HepG2 (cell line): Measurements from ENCODE around the gene HECTD4. TPM values are rescaled to one million over a fixed set of nuclear protein-coding genes. Genes with fewer than 3 reads are reported as not detected.

Experiments
- ATAC-seq: fragments of 200-7000 bp; cut with Tn5 transposase; 3 replicates; pipeline ENCODE4 v1.9.1; 2020; ENCODE audit warnings: mild to moderate bottlenecking, moderate library complexity
- BruUV-seq: library from RNA; stranded (reverse); fragments of 400-500 nt; replicated peaks from 2 replicates; lab custom pipeline; 2021; lab: Mats Ljungman, UMichigan
- CTCF ChIA-PET: fragments of 300-600 bp; formaldehyde crosslinking; extraction: SDS; loops from one replicate; lab custom pipeline; 2021; ENCODE audit warnings: low total read pairs, inconsistent platforms, low intra/inter-chr PET ratio; lab: Yijun Ruan, JAX
- POLR2A ChIA-PET: fragments of 350-600 bp; sonication (Branson Sonifier 250); formaldehyde crosslinking; loops from one replicate; lab custom pipeline; 2020; ENCODE audit warnings: antibody characterized with exemption, inconsistent platforms; lab: Yijun Ruan, JAX
- DNase-seq: peaks from one replicate; pipeline ENCODE4 v3.0.0-alpha.2; 2015; ENCODE audit warnings: low spot score
- FAIRE-seq: peaks from 3 replicates; lab custom pipeline; 2011; peaks lifted over from hg19 to GRCh38; lab: Jason Lieb, UNC
- H2AFZ ChIP-seq: one replicate; pipeline ENCODE4 v1.6.1; 2011; ENCODE audit warnings: low read length, inconsistent platforms
- H3K27ac ChIP-seq: fragments of 300-600 bp; 3 replicates; pipeline ENCODE4 v1.8.0; 2011; ENCODE audit warnings: mixed run types, mild to moderate bottlenecking, mixed read lengths, low read length, inconsistent platforms; ENCODE audit not compliant: insufficient read depth; ENCODE audit errors: extremely low read length
- H3K27me3 ChIP-seq, 2 experiments: fragments of 200-600 bp in 1 of 2; 2 replicates in 1 of 2; 3 replicates in 1 of 2; pipeline versions ENCODE4 v1.6.0 to v1.8.0; 2011; ENCODE audit warnings: low read length in 2 of 2, mild to moderate bottlenecking in 2 of 2, moderate library complexity in 2 of 2, inconsistent platforms in 1 of 2; ENCODE audit not compliant: insufficient read depth in 2 of 2, control insufficient read depth in 1 of 2
- H3K36me3 ChIP-seq, 2 experiments: fragments of 200-600 bp in 1 of 2; replicated peaks in 1 of 2; 2 replicates in 1 of 2; 3 replicates in 1 of 2; pipeline versions ENCODE4 v1.5.1 to v1.8.0; 2011; ENCODE audit warnings: low read length in 2 of 2, inconsistent platforms in 1 of 2; ENCODE audit not compliant: insufficient read depth in 2 of 2, control insufficient read depth in 1 of 2
- H3K4me1 ChIP-seq: 2 replicates; pipeline ENCODE4 v1.5.1; 2012; ENCODE audit warnings: low read length, inconsistent platforms; ENCODE audit not compliant: insufficient read depth
- H3K4me2 ChIP-seq: 2 replicates; pipeline ENCODE4 v1.6.0; 2011; ENCODE audit warnings: low read depth, low read length, inconsistent platforms
- H3K4me3 ChIP-seq, 3 experiments: fragments of 200-600 bp in 1 of 3; sonication (generic), shearing (Covaris generic) in 1 of 3; replicated peaks in 1 of 3; 2 replicates each; pipeline ENCODE4 v1.5.1; 2011 to 2016; ENCODE audit warnings: low read length in 3 of 3, inconsistent platforms in 2 of 3, low read depth in 2 of 3, mild to moderate bottlenecking in 2 of 3, control low read depth in 1 of 3, mixed read lengths in 1 of 3; ENCODE audit not compliant: insufficient read depth in 1 of 3
- H3K79me2 ChIP-seq: one replicate; pipeline ENCODE4 v1.6.1; 2011; ENCODE audit warnings: low read length, inconsistent platforms; ENCODE audit not compliant: insufficient read depth
- H3K9ac ChIP-seq: 2 replicates; pipeline ENCODE4 v1.6.0; 2011; ENCODE audit warnings: mild to moderate bottlenecking, low read depth, low read length, inconsistent platforms; ENCODE audit not compliant: insufficient read depth
- H3K9me3 ChIP-seq: 2 replicates; pipeline ENCODE4 v1.5.1; 2012; ENCODE audit warnings: mild to moderate bottlenecking, low read length
- H4K20me1 ChIP-seq: 2 replicates; pipeline ENCODE4 v1.6.0; 2011; ENCODE audit warnings: inconsistent platforms, mild to moderate bottlenecking, low read length, moderate library complexity; ENCODE audit not compliant: insufficient read depth
- CREB1 ChIP-seq, 2 experiments: fragments of 450-650 bp in 1 of 2; IDR thresholded peaks; 2 replicates each; pipeline ENCODE4 v1.6.1; 2016 to 2017; ENCODE audit warnings: control low read depth in 1 of 2, mild to moderate bottlenecking in 1 of 2, missing compliant biosample characterization in 1 of 2, missing genetic modification characterization in 1 of 2
- MAF1 ChIP-seq: sonication (generic); formaldehyde crosslinking; IDR thresholded peaks from 2 replicates; pipeline ENCODE4 v1.5.0; 2020; ENCODE audit warnings: missing genetic modification reagents, borderline replicate concordance
- SALL1 ChIP-seq: sonication (generic); formaldehyde crosslinking; IDR thresholded peaks from 2 replicates; pipeline ENCODE4 v1.8.0; 2022; ENCODE audit warnings: mild to moderate bottlenecking, missing genetic modification reagents
- SKI ChIP-seq: fragments of 450-650 bp; IDR thresholded peaks from one replicate; pipeline ENCODE4 v1.6.1; 2018; ENCODE audit warnings: mild to moderate bottlenecking; ENCODE audit not compliant: partially characterized antibody
- ZNF292 ChIP-seq: sonication (generic); formaldehyde crosslinking; IDR thresholded peaks from 2 replicates; pipeline ENCODE4 v1.8.1; 2022; ENCODE audit warnings: mild to moderate bottlenecking, low read depth, missing genetic modification reagents, borderline replicate concordance
- ZNF343 ChIP-seq: sonication (generic); formaldehyde crosslinking; IDR thresholded peaks from 2 replicates; pipeline ENCODE4 v1.4.0; 2020; ENCODE audit warnings: mild to moderate bottlenecking, missing genetic modification reagents
- ZNF530 ChIP-seq: sonication (generic); formaldehyde crosslinking; IDR thresholded peaks from 2 replicates; pipeline ENCODE4 v1.5.0; 2020; ENCODE audit warnings: low read depth, mild to moderate bottlenecking, missing genetic modification reagents
- ZSCAN30 ChIP-seq: sonication (generic); formaldehyde crosslinking; IDR thresholded peaks from 2 replicates; pipeline ENCODE4 v1.5.0; 2020; ENCODE audit warnings: mild to moderate bottlenecking, missing genetic modification reagents
- WGBS: methylation state at CpG from one replicate; pipeline ENCODE4 v1.1.6; 2017; ENCODE audit warnings: low lambda C conversion rate; 5-methylcytosine and 5-hydroxymethylcytosine counted together
- in situ Hi-C: cut with HindIII; loops from 2 replicates; pipeline ENCODE4 v1.10.0; 2017; ENCODE audit warnings: low pct_unique_long_range_greater_than_20kb; ENCODE audit not compliant: extremely low pct_ligation_motif_present
- intact Hi-C: fragments of 100-400 bp; cut with micrococcal nuclease; formaldehyde crosslinking; loops from one replicate; pipeline ENCODE4 v1.10.0; 2022; ENCODE audit not compliant: unreplicated experiment
- polyA plus RNA-seq, 8 experiments: library from polyadenylated mRNA; depleted of rRNA in 3 of 8; stranded (reverse) in 7 of 8; unstranded in 1 of 8; fragments of >200 nt; fragmentation: Illumina TruSeq in 4 of 8; extraction: Trizol in 4 of 8; gene quantifications; 2 replicates each; pipeline versions ENCODE4 v1.2.1 to v1.2.3, GENCODE V29; 2011 to 2016; ENCODE audit warnings: low read depth in 4 of 8, missing spikeins in 1 of 8, mixed read lengths in 1 of 8; ENCODE audit not compliant: insufficient read depth in 1 of 8
- total RNA-seq, 5 experiments: library from RNA; depleted of rRNA; stranded (reverse); fragments of >200 nt; fragmentation: Illumina TruSeq; extraction: Trizol; gene quantifications; 2 replicates each; pipeline ENCODE4 v1.2.3, GENCODE V29; 2016; ENCODE audit warnings: low read depth in 1 of 5
- TF ChIP-seq, protein P1 (sequence below): IDR thresholded peaks from 2 replicates; pipeline ENCODE4 v1.6.1; 2016; ENCODE audit warnings: low read depth, borderline replicate concordance
- TF ChIP-seq, protein P2 (sequence below): sonication (generic); formaldehyde crosslinking; IDR thresholded peaks from 2 replicates; pipeline ENCODE4 v1.4.0; 2020; ENCODE audit warnings: missing genetic modification reagents, borderline replicate concordance
- TF ChIP-seq, protein P3 (sequence below): sonication (generic); formaldehyde crosslinking; IDR thresholded peaks from 2 replicates; pipeline ENCODE4 v1.5.0; 2020; ENCODE audit warnings: missing genetic modification reagents
- TF ChIP-seq, protein P4 (sequence below): sonication (generic); formaldehyde crosslinking; IDR thresholded peaks from 2 replicates; pipeline ENCODE4 v1.5.0; 2020; ENCODE audit warnings: missing genetic modification reagents
- TF ChIP-seq, protein P5 (sequence below): sonication (generic); formaldehyde crosslinking; conservative IDR thresholded peaks from 2 replicates; pipeline ENCODE4 v1.4.0; 2020; ENCODE audit warnings: mild to moderate bottlenecking, missing genetic modification reagents, moderate library complexity

The HECTD4 gene
- total and polyA plus RNA-seq, 2 of the 13 experiments (the other 11 are each of a cell fraction or from before 2014, with no cell fraction given) = 9.0 to 11.4 TPM

DNA sequence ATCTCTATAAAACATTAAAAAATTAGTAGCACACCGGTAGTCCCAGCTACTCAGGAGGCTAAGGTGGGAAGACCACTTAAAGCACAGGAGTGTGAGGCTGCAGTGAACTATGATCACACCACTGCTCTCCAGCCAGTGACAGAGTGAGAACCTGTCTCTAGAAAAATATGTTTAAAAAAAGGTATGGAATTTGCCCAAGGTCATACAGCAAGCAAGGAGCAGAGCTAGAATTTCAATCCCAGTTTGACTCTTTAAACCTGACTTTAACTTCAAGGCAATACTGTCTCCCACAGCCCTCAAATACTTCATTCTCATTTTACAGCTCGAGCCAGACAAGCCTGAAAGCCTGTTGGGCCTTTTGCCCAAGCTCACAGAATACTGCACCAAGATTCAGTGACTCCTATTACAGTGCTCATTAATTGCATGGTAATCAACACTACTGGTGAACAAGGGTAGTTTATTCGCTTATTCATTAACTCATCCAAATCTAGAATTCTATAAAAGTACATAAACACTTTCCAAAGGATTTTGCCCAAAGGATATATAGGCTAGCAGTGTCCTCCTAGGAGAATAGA is 8.0 kb downstream of the HECTD4 start:
- Histone ChIP-seq H2AFZ (no peak overlapping the region), H3K9me3 (no peaks in the 10 kb centered on the region), H3K4me2 (peak overlapping the region; percentile 18; the same call in 1 of the 2 replicates), H3K9ac (peak overlapping the region; percentile 29; the same call in 1 of the 2 replicates), H3K79me2 (peaks cover 45% of the 10 kb centered on the region), H3K36me3 (no peaks in the 10 kb centered on the region), H3K4me1 (peaks cover 32% of the 10 kb centered on the region), H3K4me3 (no peak overlapping the region), H3K27me3 (no peaks in the 10 kb centered on the region), H4K20me1 (peaks cover 9% of the 10 kb centered on the region; the same call in 1 of the 2 replicates), H3K27ac (peak overlapping the region; percentile 7)
- ChIA-PET POLR2A (no interaction called here), CTCF (no interaction called here)
- FAIRE-seq = no peak
- no peak for DNase-seq
- BruUV-seq = no TSS peak
- peak; percentile 57; the same call in 2 of the 3 replicates for ATAC-seq
- intact Hi-C loops (no loop called here), in situ Hi-C loops (no loop called here)
- 71% methylated on average over 3 of the region's 3 CpGs for WGBS
- TF ChIP-seq SKI = no peak
- TF ChIP-seq, protein P1, sequence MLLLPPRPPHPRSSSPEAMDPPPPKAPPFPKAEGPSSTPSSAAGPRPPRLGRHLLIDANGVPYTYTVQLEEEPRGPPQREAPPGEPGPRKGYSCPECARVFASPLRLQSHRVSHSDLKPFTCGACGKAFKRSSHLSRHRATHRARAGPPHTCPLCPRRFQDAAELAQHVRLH (CRISPR knock-in tag) = no peak
- TF ChIP-seq, protein P2, sequence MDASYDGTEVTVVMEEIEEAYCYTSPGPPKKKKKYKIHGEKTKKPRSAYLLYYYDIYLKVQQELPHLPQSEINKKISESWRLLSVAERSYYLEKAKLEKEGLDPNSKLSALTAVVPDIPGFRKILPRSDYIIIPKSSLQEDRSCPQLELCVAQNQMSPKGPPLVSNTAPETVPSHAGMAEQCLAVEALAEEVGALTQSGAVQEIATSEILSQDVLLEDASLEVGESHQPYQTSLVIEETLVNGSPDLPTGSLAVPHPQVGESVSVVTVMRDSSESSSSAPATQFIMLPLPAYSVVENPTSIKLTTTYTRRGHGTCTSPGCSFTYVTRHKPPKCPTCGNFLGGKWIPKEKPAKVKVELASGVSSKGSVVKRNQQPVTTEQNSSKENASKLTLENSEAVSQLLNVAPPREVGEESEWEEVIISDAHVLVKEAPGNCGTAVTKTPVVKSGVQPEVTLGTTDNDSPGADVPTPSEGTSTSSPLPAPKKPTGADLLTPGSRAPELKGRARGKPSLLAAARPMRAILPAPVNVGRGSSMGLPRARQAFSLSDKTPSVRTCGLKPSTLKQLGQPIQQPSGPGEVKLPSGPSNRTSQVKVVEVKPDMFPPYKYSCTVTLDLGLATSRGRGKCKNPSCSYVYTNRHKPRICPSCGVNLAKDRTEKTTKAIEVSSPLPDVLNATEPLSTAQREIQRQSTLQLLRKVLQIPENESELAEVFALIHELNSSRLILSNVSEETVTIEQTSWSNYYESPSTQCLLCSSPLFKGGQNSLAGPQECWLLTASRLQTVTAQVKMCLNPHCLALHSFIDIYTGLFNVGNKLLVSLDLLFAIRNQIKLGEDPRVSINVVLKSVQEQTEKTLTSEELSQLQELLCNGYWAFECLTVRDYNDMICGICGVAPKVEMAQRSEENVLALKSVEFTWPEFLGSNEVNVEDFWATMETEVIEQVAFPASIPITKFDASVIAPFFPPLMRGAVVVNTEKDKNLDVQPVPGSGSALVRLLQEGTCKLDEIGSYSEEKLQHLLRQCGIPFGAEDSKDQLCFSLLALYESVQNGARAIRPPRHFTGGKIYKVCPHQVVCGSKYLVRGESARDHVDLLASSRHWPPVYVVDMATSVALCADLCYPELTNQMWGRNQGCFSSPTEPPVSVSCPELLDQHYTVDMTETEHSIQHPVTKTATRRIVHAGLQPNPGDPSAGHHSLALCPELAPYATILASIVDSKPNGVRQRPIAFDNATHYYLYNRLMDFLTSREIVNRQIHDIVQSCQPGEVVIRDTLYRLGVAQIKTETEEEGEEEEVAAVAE = no peak
- TF ChIP-seq ZSCAN30 (CRISPR knock-in tag) = no peak
- TF ChIP-seq, protein P3, sequence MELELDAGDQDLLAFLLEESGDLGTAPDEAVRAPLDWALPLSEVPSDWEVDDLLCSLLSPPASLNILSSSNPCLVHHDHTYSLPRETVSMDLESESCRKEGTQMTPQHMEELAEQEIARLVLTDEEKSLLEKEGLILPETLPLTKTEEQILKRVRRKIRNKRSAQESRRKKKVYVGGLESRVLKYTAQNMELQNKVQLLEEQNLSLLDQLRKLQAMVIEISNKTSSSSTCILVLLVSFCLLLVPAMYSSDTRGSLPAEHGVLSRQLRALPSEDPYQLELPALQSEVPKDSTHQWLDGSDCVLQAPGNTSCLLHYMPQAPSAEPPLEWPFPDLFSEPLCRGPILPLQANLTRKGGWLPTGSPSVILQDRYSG (CRISPR knock-in tag) = no peak
- no peak for TF ChIP-seq ZNF530 (CRISPR knock-in tag)
- no peak for TF ChIP-seq MAF1 (CRISPR knock-in tag)
- TF ChIP-seq ZNF343 (CRISPR knock-in tag) = no peak
- peak; percentile 41; the same call in 1 of the 2 replicates for TF ChIP-seq SALL1 (CRISPR knock-in tag)
- TF ChIP-seq, protein P4, sequence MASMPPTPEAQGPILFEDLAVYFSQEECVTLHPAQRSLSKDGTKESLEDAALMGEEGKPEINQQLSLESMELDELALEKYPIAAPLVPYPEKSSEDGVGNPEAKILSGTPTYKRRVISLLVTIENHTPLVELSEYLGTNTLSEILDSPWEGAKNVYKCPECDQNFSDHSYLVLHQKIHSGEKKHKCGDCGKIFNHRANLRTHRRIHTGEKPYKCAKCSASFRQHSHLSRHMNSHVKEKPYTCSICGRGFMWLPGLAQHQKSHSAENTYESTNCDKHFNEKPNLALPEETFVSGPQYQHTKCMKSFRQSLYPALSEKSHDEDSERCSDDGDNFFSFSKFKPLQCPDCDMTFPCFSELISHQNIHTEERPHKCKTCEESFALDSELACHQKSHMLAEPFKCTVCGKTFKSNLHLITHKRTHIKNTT (CRISPR knock-in tag) = no peak
- TF ChIP-seq, protein P5, sequence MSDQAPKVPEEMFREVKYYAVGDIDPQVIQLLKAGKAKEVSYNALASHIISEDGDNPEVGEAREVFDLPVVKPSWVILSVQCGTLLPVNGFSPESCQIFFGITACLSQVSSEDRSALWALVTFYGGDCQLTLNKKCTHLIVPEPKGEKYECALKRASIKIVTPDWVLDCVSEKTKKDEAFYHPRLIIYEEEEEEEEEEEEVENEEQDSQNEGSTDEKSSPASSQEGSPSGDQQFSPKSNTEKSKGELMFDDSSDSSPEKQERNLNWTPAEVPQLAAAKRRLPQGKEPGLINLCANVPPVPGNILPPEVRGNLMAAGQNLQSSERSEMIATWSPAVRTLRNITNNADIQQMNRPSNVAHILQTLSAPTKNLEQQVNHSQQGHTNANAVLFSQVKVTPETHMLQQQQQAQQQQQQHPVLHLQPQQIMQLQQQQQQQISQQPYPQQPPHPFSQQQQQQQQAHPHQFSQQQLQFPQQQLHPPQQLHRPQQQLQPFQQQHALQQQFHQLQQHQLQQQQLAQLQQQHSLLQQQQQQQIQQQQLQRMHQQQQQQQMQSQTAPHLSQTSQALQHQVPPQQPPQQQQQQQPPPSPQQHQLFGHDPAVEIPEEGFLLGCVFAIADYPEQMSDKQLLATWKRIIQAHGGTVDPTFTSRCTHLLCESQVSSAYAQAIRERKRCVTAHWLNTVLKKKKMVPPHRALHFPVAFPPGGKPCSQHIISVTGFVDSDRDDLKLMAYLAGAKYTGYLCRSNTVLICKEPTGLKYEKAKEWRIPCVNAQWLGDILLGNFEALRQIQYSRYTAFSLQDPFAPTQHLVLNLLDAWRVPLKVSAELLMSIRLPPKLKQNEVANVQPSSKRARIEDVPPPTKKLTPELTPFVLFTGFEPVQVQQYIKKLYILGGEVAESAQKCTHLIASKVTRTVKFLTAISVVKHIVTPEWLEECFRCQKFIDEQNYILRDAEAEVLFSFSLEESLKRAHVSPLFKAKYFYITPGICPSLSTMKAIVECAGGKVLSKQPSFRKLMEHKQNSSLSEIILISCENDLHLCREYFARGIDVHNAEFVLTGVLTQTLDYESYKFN (CRISPR knock-in tag) = 0 out of 2 replicates have a peak, but pooled peaks have one; percentile 14
- TF ChIP-seq ZNF292 (CRISPR knock-in tag) = no peak
- TF ChIP-seq CREB1 (IDR thresholded peaks at IDR 0.05) = no peak
- TF ChIP-seq CREB1 (CRISPR knock-in tag; IDR thresholded peaks at IDR 0.05) = no peak
